Stomach (tissue), 4 donors: ENCODE measurements around the gene CA7.

Experiments used
- EP300 ChIP-seq: sonication (generic); formaldehyde crosslinking; IDR thresholded peaks from one replicate; pipeline ENCODE4 v1.6.1; 2017; ENCODE audit warnings: antibody characterized with exemption
- POLR2A ChIP-seq, 4 donors: fragments of 450-650 bp; IDR thresholded peaks; one replicate each; pipeline ENCODE4 v1.6.1; 2016; ENCODE audit warnings: antibody characterized with exemption in 4 of 4, control low read depth in 2 of 4, mild to moderate bottlenecking in 1 of 4, moderate library complexity in 1 of 4
- POLR2AphosphoS5 ChIP-seq, 3 donors: sonication (generic); formaldehyde crosslinking; IDR thresholded peaks; one replicate each; pipeline ENCODE4 v1.6.1; 2016; ENCODE audit warnings: antibody characterized with exemption in 3 of 3
- TF ChIP-seq, protein P1 (sequence below), 7 experiments: fragments of 450-650 bp in 4 of 7; fragments of 200-600 bp in 3 of 7; sonication (generic) in 3 of 7; IDR thresholded peaks; one replicate each; pipeline ENCODE4 v1.5.1; 2016 to 2019; ENCODE audit warnings: antibody characterized with exemption in 7 of 7, control low read depth in 2 of 7, mild to moderate bottlenecking in 1 of 7

DNA sequence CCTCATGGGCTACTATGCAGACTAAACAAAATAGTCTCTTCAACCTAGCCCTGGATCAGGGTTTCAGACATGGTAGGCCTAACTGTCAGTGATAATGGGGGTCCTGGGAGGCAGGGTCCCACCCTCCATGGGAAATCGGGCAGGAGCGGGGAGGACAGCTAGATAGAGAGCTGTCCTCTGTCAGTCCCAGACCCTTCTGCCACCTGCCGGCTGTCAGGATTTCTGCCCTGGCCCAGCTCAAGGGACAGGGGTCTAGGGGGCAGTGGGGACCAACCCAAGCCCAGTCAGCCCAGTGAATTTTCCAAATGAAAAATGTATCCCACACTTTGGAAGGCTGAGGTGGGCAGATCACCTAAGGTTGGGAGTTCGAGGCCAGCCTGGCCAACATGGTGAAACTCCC lies 5.3 kb downstream of the CA7 start:
- TF ChIP-seq, protein P1, sequence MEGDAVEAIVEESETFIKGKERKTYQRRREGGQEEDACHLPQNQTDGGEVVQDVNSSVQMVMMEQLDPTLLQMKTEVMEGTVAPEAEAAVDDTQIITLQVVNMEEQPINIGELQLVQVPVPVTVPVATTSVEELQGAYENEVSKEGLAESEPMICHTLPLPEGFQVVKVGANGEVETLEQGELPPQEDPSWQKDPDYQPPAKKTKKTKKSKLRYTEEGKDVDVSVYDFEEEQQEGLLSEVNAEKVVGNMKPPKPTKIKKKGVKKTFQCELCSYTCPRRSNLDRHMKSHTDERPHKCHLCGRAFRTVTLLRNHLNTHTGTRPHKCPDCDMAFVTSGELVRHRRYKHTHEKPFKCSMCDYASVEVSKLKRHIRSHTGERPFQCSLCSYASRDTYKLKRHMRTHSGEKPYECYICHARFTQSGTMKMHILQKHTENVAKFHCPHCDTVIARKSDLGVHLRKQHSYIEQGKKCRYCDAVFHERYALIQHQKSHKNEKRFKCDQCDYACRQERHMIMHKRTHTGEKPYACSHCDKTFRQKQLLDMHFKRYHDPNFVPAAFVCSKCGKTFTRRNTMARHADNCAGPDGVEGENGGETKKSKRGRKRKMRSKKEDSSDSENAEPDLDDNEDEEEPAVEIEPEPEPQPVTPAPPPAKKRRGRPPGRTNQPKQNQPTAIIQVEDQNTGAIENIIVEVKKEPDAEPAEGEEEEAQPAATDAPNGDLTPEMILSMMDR (IDR thresholded peaks at IDR 0.05) = no peak
- TF ChIP-seq POLR2AphosphoS5 (IDR thresholded peaks at IDR 0.05) (no peak), POLR2A (IDR thresholded peaks at IDR 0.05) (no peak), EP300 (no peak)
